CD14-positive monocyte (primary cell): ENCODE results near the gene OR2S2. TPM values are rescaled to one million over a fixed set of nuclear protein-coding genes. Genes with fewer than 3 reads are reported as not detected.

Experiments
- DNase-seq, 3 donors: peaks; one replicate each; pipeline ENCODE4 v3.0.0-alpha.2; 2011 to 2022
- H2AFZ ChIP-seq: 2 replicates; pipeline ENCODE4 v1.6.0; 2012; ENCODE audit warnings: mild to moderate bottlenecking, low read depth, low read length, inconsistent platforms; ENCODE audit not compliant: insufficient read depth, poor library complexity, severe bottlenecking
- H3K27ac ChIP-seq, 2 donors: 1 replicate in 1 of 2; 2 replicates in 1 of 2; pipeline ENCODE4 v1.5.1; 2012 to 2013; ENCODE audit warnings: low read length in 2 of 2, control low read depth in 1 of 2, inconsistent platforms in 1 of 2, low read depth in 1 of 2, mild to moderate bottlenecking in 1 of 2
- H3K27me3 ChIP-seq, 2 donors: one replicate each; pipeline versions ENCODE4 v1.6.0 to v1.6.1; 2011 to 2013; ENCODE audit warnings: low read length in 2 of 2; ENCODE audit not compliant: control insufficient read depth in 2 of 2, insufficient read depth in 2 of 2
- H3K36me3 ChIP-seq, 2 donors: replicated peaks in 1 of 2; 1 replicate in 1 of 2; 2 replicates in 1 of 2; pipeline versions ENCODE4 v1.5.1 to v1.6.1; 2012 to 2013; ENCODE audit warnings: low read length in 2 of 2, control low read depth in 1 of 2, inconsistent platforms in 1 of 2, mild to moderate bottlenecking in 1 of 2; ENCODE audit not compliant: insufficient read depth in 2 of 2, control insufficient read depth in 1 of 2
- H3K4me1 ChIP-seq, 2 donors: 1 replicate in 1 of 2; 2 replicates in 1 of 2; pipeline versions ENCODE4 v1.5.1 to v1.6.1; 2012 to 2013; ENCODE audit warnings: low read length in 2 of 2, control low read depth in 1 of 2, inconsistent platforms in 1 of 2, mild to moderate bottlenecking in 1 of 2, moderate library complexity in 1 of 2; ENCODE audit not compliant: insufficient read depth in 2 of 2, control insufficient read depth in 1 of 2
- H3K4me2 ChIP-seq: replicated peaks from 2 replicates; pipeline ENCODE3; 2012; ENCODE audit warnings: low read length, moderate library complexity, mild to moderate bottlenecking; ENCODE audit not compliant: poor library complexity, severe bottlenecking; ENCODE audit errors: extremely low read depth
- H3K4me3 ChIP-seq, 3 experiments: fragments of 200-600 bp in 1 of 3; sonication (generic) in 1 of 3; replicated peaks in 1 of 3; 1 replicate in 2 of 3; 2 replicates in 1 of 3; pipeline ENCODE4 v1.5.1; 2011 to 2013; ENCODE audit warnings: low read length in 3 of 3, mild to moderate bottlenecking in 3 of 3, control low read depth in 2 of 3, low read depth in 2 of 3, inconsistent platforms in 1 of 3, moderate library complexity in 1 of 3
- H3K79me2 ChIP-seq: 2 replicates; pipeline ENCODE4 v1.6.0; 2012; ENCODE audit warnings: mild to moderate bottlenecking, control low read depth, inconsistent platforms, low read length, moderate library complexity; ENCODE audit not compliant: insufficient read depth
- H3K9ac ChIP-seq: 2 replicates; pipeline ENCODE4 v1.6.0; 2017; ENCODE audit warnings: low read length, mild to moderate bottlenecking; ENCODE audit not compliant: insufficient read depth, poor library complexity, severe bottlenecking
- H3K9me3 ChIP-seq, 2 donors: replicated peaks in 1 of 2; 1 replicate in 1 of 2; 2 replicates in 1 of 2; pipeline versions ENCODE4 v1.5.1 to v1.6.1; 2012 to 2013; ENCODE audit warnings: low read length in 2 of 2, control low read depth in 1 of 2; ENCODE audit not compliant: control insufficient read depth in 1 of 2, insufficient read depth in 1 of 2
- H4K20me1 ChIP-seq: 2 replicates; pipeline ENCODE4 v1.6.0; 2012; ENCODE audit warnings: mild to moderate bottlenecking, low read length, control low read depth, moderate library complexity; ENCODE audit not compliant: insufficient read depth
- H3K27ac Mint-ChIP-seq, 7 donors: one replicate each; pipeline ENCODE4 v1.8.0; 2020; ENCODE audit warnings: mild to moderate bottlenecking in 7 of 7, mixed read lengths in 7 of 7, moderate library complexity in 6 of 7, inconsistent platforms in 2 of 7
- H3K27me3 Mint-ChIP-seq, 3 donors: one replicate each; pipeline ENCODE4 v1.8.0; 2021 to 2022; ENCODE audit warnings: low read depth in 3 of 3, mild to moderate bottlenecking in 3 of 3, mixed read lengths in 3 of 3, moderate library complexity in 3 of 3, inconsistent platforms in 1 of 3
- H3K36me3 Mint-ChIP-seq, 2 donors: one replicate each; pipeline ENCODE4 v1.8.0; 2020; ENCODE audit warnings: mixed read lengths in 2 of 2, inconsistent platforms in 1 of 2, mild to moderate bottlenecking in 1 of 2
- H3K4me1 Mint-ChIP-seq: one replicate; pipeline ENCODE4 v1.8.0; 2020; ENCODE audit warnings: mild to moderate bottlenecking, mixed read lengths
- H3K4me3 Mint-ChIP-seq, 2 donors: one replicate each; pipeline ENCODE4 v1.8.0; 2020; ENCODE audit warnings: mild to moderate bottlenecking in 2 of 2, mixed read lengths in 2 of 2, moderate library complexity in 1 of 2
- H3K9me3 Mint-ChIP-seq, 7 donors: one replicate each; pipeline ENCODE4 v1.8.0; 2020 to 2022; ENCODE audit warnings: mixed read lengths in 7 of 7, mild to moderate bottlenecking in 6 of 7, moderate library complexity in 6 of 7, inconsistent platforms in 2 of 7
- WGBS: methylation state at CpG from one replicate; pipeline ENCODE4 v1.1.5; 2013; ENCODE audit warnings: missing lambda C conversion rate; ENCODE audit not compliant: insufficient coverage; 5-methylcytosine and 5-hydroxymethylcytosine counted together
- intact Hi-C, 2 donors: fragments of 100-400 bp; cut with micrococcal nuclease; formaldehyde crosslinking; loops; one replicate each; pipeline versions ENCODE4 v1.15.0 to v1.15.1; 2023
- polyA plus RNA-seq, 3 donors: library from polyadenylated mRNA; depleted of rRNA in 1 of 3; unstranded in 2 of 3; stranded (reverse) in 1 of 3; fragments of 300-500 nt in 2 of 3; fragments of >200 nt in 1 of 3; fragmentation: Illumina TruSeq in 2 of 3; gene quantifications; 1 replicate in 2 of 3; 2 replicates in 1 of 3; pipeline ENCODE4 v1.2.3, GENCODE V29; 2012 to 2021
- TF ChIP-seq, protein P1 (sequence below): fragments of 200-600 bp; IDR thresholded peaks from one replicate; pipeline ENCODE4 v1.8.0; 2022; ENCODE audit warnings: antibody characterized with exemption, mild to moderate bottlenecking

OR2S2 gene
- polyA plus RNA-seq, 3 donors: not detected

DNA sequence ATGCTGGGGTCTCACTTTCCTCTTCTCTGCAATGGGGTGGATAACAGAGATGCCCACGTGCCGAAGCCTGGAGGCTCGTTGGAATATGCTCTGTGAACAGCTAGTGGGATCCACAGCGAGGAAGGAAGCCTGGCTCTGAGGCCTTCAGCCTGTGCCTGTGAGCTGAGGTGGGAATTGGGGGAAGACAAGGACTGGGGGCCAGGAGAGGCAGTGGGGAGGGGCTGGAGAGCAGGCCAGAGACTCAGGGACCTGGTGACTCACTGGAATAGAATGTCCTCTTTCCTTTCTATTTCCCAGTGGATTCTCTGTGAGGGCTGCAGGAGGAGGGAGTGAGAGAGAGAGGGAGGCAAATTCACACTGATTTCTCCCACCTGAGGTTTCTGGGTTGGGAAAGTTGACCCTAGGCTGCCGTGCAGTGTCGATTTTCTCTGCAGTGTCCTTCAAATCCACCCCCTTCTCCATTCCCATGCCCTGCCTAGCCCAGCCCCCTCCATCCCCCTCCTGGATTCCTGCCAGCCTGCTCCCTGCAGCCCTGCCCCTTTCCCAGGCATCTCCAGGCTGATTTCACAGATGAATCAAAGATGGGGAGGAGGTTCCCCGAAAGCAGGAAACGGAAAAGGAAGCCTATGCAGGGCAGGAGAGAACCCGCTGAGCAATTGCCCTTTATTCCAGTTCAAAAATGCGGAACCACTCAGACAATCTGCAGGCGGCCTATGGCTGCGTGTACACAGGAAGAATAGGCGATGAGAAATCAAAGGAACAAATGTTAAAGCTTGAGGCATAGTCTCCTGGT is 50.0 kb downstream of the OR2S2 start:
- Mint-ChIP-seq H3K36me3 (no peaks in the 10 kb centered on the region), H3K4me1 (peaks cover 43% of the 10 kb centered on the region), H3K4me3 (peak overlapping the region in 1 of 2 donors; percentile 33), H3K27me3 (peaks cover 0 to 9% (median 8%) of the 10 kb centered on the region in 3 donors), H3K9me3 (peaks cover 0 to 2% (median 0%) of the 10 kb centered on the region in 7 donors), H3K27ac (peak overlapping the region in 2 of 7 donors; percentile 9 to 52)
- Histone ChIP-seq H3K4me2 (peak overlapping the region; percentile 55), H3K9ac (no peak overlapping the region), H3K27me3 (no peaks in the 10 kb centered on the region), H3K4me1 (peaks cover 38 to 40% of the 10 kb centered on the region in 2 donors), H3K9me3 (no peaks in the 10 kb centered on the region), H3K79me2 (no peaks in the 10 kb centered on the region), H3K36me3 (no peaks in the 10 kb centered on the region), H2AFZ (peak overlapping the region; percentile 42), H3K27ac (peak overlapping the region in 1 of 2 donors; percentile 49), H4K20me1 (no peaks in the 10 kb centered on the region), H3K4me3 (peak overlapping the region in 1 of 3 experiments; percentile 43)
- DNase-seq: peak; percentile 52 to 70 (median 54)
- TF ChIP-seq, protein P1, sequence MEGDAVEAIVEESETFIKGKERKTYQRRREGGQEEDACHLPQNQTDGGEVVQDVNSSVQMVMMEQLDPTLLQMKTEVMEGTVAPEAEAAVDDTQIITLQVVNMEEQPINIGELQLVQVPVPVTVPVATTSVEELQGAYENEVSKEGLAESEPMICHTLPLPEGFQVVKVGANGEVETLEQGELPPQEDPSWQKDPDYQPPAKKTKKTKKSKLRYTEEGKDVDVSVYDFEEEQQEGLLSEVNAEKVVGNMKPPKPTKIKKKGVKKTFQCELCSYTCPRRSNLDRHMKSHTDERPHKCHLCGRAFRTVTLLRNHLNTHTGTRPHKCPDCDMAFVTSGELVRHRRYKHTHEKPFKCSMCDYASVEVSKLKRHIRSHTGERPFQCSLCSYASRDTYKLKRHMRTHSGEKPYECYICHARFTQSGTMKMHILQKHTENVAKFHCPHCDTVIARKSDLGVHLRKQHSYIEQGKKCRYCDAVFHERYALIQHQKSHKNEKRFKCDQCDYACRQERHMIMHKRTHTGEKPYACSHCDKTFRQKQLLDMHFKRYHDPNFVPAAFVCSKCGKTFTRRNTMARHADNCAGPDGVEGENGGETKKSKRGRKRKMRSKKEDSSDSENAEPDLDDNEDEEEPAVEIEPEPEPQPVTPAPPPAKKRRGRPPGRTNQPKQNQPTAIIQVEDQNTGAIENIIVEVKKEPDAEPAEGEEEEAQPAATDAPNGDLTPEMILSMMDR: no peak
- 13% methylated on average over 8 of the region's 13 CpGs for WGBS
- intact Hi-C loops: no loop called here

Other genes with a start within 250 kb of the OR2S2 start
- 100 to 1,000 TPM in 1 of 3 donors, 10 to 100 TPM in 2; 46.6 to 251 (median 93.0) TPM for gene TLN1, start 226.0 kb downstream of the OR2S2 start, polyA plus RNA-seq
- 10 to 100 TPM; 17.4 to 38.7 (median 32.2) TPM for gene CREB3, start 225.5 kb downstream of the OR2S2 start, polyA plus RNA-seq
- 100 to 1,000 TPM in 1 of 3 donors, 10 to 100 TPM in 2; 18.1 to 130 (median 26.4) TPM for gene GBA2, start 208.9 kb downstream of the OR2S2 start, polyA plus RNA-seq
- 1 to 10 TPM; 2.3 to 9.0 (median 3.3) TPM for gene RGP1, start 208.9 kb downstream of the OR2S2 start, polyA plus RNA-seq
- not detected for gene MSMP, start 203.9 kb downstream of the OR2S2 start, polyA plus RNA-seq
- gene NPR2, start 166.6 kb downstream of the OR2S2 start, polyA plus RNA-seq: under 1 TPM in 1 of 3 donors, not detected in 2; 0.48 TPM
- gene SPAG8, start 145.9 kb downstream of the OR2S2 start, polyA plus RNA-seq: 1 to 10 TPM in 1 of 3 donors, under 1 TPM in 2; 0.52 to 2.9 (median 0.68) TPM
- gene HINT2, start 143.1 kb downstream of the OR2S2 start, polyA plus RNA-seq: 10 to 100 TPM; 19.9 to 64.5 (median 59.1) TPM
- gene FAM221B, start 129.4 kb downstream of the OR2S2 start, polyA plus RNA-seq: under 1 TPM in 2 of 3 donors, not detected in 1; 0.05 to 0.63 TPM
- gene TMEM8B, start 128.9 kb downstream of the OR2S2 start, polyA plus RNA-seq: 10 to 100 TPM in 1 of 3 donors, 1 to 10 TPM in 2; 2.6 to 11.6 (median 3.8) TPM
- gene OR13J1, start 87.8 kb downstream of the OR2S2 start, polyA plus RNA-seq: not detected
- not detected for gene HRCT1, start 52.0 kb downstream of the OR2S2 start, polyA plus RNA-seq
- not detected for gene SPAAR, start 48.7 kb downstream of the OR2S2 start, polyA plus RNA-seq
- gene RECK, start 78.8 kb upstream of the OR2S2 start, polyA plus RNA-seq: 1 to 10 TPM; 5.0 to 5.2 (median 5.1) TPM
- gene GLIPR2, start 178.6 kb upstream of the OR2S2 start, polyA plus RNA-seq: 100 to 1,000 TPM; 213 to 528 (median 520) TPM
- gene CCIN, start 211.2 kb upstream of the OR2S2 start, polyA plus RNA-seq: 1 to 10 TPM in 1 of 3 donors, under 1 TPM in 2; 0.11 to 2.3 (median 0.35) TPM
- gene CLTA, start 232.8 kb upstream of the OR2S2 start, polyA plus RNA-seq: 100 to 1,000 TPM in 2 of 3 donors, 10 to 100 TPM in 1; 85.6 to 262 (median 225) TPM